Mucosa of gallbladder (tissue), 1 donor: ENCODE measurements around the gene HMGXB3. TPM values are rescaled to one million over a fixed set of nuclear protein-coding genes. Genes with fewer than 3 reads are reported as not detected.
A peak's percentile ranks its signal among the peaks of the same experiment; 100 is the strongest.
"Not testable (repeated sequence)": the region's sequence is repeated elsewhere in the genome, so short reads cannot be mapped to it uniquely, and the experiment has no call there.

ENCODE experiments used
- DNase-seq: peaks from one replicate; pipeline ENCODE4 v3.0.0-alpha.2; 2020; ENCODE audit warnings: low spot score
- total RNA-seq: library from RNA; stranded (reverse); gene quantifications from one replicate; pipeline ENCODE4 v1.2.1, GENCODE V29; 2021
- donor health status: DM: no; HTN: no; CAD: no.

HMGXB3 gene
- total RNA-seq, 1 donor from 2014 or later, result 29.6 TPM

DNA sequence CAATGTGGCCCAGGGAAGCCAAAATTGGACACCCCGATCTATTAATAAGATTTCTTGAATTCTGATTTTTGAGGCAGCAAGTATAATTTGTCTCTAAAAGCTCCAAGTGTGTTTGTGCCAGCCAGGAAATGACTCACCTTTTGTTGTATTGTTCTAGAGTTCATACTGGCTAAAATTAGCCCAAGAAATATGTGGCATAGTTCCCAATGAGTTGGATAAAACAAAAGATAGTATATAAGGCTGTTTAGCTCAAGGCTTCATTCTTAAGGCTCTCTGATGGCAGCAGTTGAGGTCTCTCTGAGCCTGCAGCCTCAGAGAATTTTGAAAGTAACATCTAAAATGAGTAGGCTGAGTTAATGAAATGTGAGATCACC, 21.6 kb downstream of the HMGXB3 start:
- peak; percentile 12 for DNase-seq

DNA sequence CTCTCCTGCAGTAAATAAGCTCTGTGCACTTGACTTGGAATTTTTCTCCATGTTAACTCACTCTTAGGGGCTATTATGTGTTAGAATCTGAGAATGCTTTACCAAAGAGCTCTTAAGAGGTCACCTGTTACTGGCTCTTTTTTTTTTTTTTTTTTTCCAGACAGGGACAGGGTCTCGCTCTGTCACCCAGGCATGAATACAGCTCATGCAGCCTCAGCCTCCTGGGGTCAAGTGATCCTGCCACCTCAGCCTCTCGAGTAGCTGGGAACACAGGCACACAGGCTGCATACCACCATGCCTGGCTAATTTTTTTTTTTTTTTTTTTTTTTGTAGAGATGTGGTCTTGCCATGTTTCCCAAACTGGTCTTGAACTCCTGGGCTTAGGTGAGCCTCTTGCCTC, 22.1 kb downstream of the HMGXB3 start:
- DNase-seq, result no peak

DNA sequence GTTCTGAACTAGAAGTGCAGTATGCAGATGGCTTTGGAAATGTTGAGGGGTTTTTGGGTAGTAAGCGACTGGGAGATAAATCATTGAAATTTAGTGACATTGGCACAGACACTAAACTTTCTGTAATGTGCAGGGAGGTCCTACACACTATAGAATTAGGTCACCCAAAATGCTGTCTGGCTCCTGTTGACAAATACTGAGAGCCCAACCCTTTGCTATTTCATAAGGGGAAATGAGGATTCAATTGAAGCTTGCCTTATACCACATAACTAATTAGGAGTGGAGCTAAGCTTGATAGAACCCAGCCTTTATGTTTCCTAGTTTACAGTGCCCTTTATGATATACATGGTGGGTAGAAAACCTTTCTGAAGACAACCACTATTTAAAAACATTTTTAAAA, 22.6 kb downstream of the HMGXB3 start:
- no peak for DNase-seq

DNA sequence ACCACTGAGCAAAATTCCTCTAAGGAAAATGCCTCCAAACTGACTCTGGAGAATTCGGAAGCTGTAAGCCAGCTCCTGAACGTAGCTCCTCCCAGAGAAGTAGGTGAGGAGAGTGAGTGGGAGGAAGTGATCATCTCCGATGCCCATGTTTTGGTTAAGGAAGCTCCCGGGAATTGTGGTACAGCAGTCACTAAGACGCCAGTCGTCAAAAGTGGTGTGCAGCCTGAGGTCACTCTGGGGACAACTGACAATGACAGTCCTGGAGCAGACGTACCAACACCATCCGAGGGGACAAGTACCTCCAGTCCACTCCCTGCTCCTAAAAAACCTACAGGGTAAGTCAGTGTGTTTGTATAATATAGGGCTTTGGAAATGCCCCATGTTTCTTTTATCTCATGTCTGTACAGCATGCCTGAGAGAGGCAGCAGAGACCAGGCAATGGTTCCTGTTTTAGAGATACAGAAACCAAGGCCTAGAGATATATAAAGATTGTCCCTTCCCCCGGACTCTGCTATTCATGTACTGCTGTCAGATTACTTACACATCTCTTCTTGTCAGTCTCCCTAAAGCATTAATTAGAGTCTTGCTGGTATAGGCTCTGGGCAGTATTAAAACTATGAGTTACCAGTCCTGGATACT, 23.9 kb downstream of the HMGXB3 start:
- DNase-seq, result no peak

DNA sequence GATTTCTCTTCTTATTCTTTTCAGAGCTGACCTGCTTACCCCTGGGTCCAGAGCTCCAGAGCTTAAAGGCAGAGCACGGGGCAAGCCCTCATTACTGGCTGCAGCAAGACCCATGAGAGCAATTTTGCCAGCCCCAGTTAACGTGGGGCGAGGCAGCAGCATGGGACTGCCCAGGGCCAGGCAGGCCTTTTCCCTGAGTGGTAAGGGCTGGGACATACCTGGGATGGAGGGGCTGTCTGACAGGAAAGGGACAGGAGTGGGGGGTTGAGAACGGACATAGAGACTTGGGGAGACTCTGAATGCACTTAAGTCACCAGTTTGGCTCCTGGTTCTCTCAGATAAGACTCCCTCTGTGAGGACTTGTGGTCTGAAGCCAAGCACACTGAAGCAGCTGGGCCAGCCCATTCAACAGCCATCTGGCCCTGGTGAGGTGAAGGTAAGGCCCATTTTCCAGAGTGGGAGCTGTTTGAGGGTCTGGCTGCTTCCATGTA, 26.2 kb downstream of the HMGXB3 start:
- no peak for DNase-seq

DNA sequence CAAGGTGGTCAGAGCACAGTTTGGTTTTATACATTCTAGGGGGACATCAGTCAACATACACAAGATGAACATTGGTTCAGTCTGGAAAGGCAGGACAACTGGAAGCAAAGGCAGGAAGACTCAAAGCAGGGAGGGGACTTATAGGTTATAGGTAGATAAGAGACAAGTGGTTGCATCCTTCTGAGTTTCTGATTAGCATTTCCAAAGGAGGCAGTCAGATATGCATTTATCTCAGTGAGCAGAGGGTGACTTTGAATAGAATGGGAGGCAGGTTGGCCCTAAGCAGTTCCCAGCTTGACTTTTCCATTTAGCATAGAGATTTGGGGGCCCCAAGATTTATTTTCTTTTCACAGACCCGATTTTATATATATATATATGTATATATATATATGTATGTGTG, 27.5 kb downstream of the HMGXB3 start:
- DNase-seq, result not testable (repeated sequence)

DNA sequence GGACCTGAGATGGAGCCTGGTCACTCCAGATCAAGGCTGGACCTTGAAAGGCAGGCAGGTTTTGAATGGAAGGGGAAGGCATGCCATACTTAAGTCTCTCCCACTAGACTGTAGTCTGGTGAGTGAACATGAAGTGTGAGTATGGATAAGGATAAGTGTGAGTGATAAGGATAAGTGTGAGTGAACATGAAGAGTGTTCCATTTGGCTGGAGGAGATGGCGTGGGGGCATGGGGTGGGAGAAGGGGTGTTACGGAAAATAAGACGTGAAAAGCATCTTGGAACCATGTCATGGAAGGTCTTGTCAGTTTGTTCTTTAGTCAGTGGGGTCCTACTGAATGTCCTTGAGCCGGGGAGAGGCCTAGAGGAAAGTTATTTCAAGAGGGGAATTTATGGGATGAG, 32.8 kb downstream of the HMGXB3 start:
- no peak for DNase-seq

DNA sequence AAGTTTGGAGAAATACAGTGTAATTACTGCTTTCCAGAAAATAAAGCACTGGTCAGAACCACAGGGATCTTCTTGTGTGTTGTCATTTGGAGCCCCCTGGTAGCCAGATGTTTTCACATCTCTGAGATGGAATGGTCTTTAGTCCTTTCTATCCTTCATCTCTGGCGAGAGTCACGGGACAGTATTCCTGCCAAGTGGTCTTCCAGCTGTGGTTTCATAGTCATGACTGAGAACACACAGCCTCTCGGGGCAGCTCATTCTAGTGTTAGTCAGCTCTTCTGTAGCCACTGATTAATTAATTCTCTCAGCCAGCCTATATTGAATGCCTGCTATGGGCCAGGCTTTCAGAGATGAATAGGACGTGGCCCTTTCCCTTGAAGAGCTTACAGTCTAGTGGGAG, 34.1 kb downstream of the HMGXB3 start:
- DNase-seq, result no peak

DNA sequence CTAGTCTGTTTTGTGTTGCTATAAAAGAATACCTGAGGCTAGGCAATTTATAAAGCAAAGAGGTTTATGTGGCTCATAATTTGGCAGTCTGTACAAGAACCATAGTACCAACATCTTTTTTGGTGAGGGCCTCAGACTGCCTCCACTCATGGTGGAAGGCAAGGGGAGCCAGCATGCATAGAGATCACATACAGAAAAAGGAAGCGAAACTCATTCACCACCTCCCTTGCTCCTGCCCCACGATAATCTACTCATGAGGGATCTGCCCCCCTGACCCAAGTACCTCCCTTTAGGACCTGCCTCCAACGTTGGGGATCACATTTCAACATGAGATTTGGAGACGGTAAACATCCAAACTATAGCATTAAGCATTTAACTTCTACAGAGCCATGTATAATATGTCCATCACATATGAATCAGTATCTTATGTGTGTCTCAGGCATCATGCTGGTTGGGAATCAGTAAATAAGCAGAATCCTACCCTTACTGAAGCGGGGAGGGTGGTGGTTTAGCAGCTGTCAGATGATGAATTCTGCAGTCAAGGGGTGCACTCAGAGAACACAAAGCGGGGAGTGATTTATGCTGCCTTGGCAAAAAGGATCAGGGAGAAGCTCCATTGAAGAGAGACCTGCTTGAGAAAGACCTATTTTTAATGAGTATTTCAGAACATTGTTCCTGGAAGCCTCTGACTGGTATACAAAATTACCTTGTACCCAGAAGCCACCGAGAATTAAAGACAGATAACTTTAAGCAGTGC, 34.8 kb downstream of the HMGXB3 start:
- DNase-seq, result no peak

DNA sequence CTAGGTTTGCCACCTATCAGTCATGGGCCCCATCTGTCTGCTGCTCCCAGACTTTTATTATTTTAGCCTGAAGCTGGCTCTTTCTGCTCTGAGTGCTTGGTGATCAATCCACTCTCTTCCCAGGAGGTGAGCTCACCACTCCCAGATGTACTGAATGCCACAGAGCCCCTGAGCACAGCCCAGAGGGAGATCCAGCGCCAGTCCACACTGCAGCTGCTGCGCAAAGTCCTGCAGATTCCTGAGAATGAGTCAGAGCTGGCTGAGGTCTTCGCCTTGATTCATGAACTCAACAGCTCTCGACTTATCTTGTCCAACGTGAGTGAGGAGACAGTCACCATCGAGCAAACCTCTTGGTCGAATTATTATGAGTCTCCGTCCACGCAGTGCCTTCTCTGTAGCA, 36.0 kb downstream of the HMGXB3 start:
- peak; percentile 33 for DNase-seq

DNA sequence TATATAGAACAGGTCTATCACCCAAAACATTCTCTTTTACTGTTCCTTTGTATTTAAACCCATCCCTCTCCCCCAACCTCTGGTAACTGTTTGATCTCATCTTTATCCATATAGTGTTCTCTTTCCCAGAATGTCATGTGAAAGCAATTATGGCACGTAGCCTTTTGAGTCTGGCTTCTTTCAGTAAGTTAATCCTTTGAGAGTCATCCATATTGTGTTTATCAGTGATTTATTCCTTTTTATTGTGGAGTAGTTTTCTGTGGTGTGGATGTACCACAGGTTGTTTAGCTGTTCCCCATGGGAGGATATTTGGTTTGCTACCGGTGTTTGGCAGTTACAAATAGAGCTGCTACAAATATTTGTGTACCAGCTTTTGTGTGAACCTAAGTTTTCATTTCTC, 38.0 kb downstream of the HMGXB3 start:
- no peak for DNase-seq

DNA sequence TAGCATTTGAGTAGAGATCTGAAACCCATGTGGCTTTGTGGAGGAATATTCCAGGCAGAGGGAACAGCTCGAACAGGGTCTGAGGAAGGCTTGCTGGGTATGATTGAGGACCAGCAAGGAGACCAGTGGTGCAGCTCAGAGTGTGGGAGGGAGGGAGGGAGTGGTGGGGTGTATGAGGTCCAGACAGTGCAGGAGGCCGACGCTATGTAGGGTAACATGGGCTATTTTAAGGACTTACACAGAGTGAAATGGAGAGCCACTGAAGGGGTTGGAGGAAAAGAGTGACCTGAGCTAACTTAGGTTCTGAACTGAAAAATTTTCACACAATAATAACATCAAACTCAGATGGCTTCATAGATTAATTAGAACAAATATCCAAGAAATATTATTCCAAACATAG, 41.9 kb downstream of the HMGXB3 start:
- no peak for DNase-seq

DNA sequence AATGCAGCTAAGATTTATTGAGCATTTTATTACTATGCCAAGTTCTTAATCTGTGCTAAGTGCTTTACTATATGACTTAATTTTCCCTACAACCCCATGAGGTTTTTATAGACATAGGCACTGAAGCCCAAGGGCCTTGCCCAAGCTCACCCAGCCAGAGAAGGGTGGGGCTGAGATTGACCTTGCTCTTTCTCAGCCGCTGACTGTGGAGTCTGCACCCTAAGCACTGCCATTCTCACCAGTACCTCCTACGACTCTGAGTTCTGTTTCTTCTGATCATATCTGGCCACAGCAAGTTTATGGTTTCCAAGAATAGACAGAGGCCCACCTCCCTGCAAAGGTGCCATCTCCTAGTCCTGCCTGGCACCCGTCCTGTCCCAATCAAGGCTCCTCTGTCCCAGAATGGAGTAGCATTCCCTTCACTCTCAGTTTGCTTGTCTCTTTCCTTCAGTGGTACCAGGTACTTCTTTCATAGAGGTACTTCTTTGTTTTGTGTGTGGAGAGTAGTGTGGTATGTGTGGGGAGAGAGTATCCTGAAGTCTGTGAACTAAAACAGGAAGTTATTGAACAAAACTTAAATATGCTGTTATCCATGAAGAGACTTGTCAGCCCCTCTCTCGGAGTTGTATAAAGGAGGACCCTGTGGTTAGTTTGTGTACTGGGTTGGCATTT, 43.3 kb downstream of the HMGXB3 start:
- no peak for DNase-seq

DNA sequence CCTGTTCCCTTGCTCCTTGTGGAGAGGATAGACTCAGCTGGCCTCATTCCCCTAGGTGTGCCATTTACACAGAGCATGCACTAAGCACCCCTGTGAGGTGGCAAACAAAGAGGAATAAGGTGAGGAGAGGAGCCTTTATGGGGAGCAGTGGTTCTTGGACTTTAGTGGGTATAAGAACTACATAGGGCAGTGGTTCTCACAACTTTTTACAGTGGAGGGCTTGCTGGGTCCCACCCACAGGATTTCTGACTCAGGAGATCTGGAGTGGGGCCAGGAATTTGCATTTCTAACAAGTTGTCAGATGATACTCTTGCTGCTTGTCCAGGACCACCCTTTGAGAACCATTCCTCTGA, 43.8 kb downstream of the HMGXB3 start:
- no peak for DNase-seq

DNA sequence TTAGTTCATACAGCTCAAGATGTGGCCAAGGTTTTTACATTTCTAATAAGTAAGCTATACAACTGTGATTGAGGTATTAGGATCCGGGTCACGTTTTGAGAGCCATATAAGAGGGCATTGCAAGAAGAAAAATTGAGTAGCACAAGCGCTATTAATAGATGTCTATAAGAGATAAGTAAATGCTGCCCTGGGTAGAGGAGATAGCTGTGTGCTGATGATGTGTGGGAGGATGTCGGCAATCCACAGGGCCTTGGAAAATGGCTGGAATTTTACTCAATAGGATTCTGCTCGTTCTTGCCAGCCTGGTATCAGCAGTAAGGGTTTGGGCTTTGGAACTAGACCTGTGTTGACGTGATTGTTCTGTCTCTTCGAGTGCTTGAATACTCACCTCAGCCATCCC, 44.2 kb downstream of the HMGXB3 start:
- no peak for DNase-seq

DNA sequence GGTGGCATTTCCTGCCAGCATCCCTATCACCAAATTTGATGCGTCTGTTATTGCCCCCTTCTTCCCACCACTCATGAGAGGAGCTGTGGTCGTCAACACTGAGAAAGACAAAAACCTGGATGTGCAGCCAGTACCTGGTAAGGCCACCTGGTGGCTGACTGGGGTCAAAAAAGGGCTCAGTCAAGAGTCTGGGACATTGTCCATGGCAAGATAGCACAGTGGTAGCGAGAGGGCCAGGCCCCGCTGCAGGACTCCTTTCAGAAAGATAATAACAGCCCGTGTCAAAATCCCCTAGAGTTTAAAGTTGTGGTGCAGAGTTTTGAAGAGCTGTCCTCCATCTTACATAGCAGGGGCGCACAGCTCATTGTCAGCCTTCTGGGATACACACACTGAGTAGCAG, 45.0 kb downstream of the HMGXB3 start:
- no peak for DNase-seq

DNA sequence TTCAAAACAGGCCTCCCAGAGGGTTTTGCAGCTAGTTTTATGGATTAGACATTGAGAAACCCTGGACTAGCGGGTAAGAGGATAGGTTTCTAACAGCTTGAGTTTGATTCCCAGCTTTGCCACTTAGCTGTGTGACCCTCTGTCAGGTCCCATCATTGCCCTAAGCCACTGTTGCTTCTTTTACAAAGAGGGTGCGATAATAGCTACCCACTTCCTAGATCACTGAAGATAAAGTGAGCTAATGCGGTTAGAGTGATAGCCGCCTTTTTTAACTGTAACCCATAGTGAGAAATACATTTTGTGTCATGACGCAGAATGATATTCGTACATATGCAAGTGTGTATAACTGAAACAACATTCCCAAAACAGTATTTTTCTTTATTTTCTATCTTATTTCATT, 45.5 kb downstream of the HMGXB3 start:
- DNase-seq, result no peak

DNA sequence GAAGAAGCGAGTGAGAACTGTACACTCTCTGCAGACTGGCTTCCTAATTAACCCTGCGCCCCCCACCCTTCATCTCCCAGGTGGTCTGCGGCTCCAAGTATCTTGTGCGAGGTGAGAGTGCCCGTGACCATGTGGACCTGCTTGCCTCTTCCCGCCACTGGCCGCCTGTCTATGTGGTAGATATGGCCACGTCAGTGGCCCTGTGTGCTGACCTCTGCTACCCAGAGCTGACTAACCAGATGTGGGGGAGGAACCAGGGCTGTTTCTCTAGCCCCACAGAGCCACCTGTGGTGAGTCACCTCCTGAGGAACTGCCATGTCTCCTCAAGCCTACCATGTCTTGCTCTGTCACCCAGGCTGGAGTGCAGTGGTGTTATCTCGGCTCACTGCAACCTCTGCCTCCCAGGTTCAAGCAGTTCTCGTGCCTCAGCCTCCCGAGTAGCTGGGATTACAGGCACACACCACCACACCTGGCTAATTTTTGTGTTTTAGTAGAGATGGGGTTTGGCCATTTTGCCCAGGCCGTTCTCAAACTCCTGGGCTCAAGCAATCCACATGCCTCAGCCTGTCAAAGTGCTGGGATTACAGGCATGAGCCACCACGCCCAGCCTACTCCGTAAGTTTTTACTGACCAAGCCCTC, 49.8 kb downstream of the HMGXB3 start:
- DNase-seq, result not testable (repeated sequence)

DNA sequence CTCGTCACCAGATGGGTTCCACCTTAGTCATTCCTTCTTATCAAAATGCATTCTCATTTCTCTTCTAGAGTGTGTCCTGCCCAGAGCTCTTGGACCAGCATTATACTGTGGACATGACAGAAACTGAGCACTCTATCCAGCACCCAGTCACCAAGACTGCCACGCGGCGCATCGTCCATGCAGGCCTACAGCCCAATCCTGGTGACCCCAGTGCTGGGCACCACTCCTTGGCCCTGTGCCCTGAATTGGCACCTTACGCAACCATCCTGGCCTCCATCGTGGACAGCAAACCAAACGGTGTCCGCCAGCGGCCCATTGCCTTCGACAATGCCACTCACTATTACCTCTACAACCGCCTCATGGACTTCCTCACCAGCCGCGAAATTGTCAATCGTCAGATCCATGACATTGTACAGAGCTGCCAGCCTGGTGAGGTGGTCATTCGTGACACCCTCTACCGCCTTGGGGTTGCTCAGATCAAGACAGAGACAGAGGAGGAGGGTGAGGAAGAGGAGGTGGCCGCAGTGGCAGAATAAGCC, 51.2 kb downstream of the HMGXB3 start:
- DNase-seq, result no peak

DNA sequence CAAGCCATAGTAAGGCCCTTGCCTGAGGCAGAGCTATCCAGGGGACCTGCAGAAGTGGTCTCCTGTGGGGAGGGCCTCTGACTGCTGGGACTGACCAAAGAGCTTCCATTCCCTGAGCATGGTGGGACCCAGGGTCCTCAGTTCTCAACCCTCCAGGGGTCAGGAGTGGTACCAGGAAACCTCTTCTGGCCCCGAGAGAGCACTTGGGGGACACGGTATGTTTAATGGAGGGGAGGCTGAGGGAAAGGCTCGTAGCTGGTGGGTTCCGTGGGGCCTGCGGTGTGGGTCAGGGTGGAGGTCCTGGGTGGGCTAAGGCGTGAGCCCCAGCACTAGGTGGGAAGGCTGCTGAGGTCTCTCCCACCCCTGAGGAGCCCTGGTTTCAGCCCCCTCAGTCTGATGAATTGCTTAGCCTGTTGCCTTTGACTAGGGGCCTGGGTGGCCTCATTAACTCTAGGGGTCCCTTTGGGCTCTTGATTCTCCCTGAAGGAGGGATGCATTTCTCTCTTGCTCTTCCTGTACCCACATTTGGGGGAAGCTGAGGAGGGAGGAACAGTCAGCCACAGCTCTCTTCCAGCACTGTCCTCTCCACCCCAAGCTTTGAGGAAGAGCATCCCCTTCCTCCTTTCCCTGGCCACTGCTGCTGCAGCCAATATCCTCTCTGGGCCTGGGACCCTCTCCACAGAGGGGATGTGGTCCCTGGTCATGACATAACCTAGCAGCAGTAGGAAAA, 51.9 kb downstream of the HMGXB3 start:
- no peak for DNase-seq

DNA sequence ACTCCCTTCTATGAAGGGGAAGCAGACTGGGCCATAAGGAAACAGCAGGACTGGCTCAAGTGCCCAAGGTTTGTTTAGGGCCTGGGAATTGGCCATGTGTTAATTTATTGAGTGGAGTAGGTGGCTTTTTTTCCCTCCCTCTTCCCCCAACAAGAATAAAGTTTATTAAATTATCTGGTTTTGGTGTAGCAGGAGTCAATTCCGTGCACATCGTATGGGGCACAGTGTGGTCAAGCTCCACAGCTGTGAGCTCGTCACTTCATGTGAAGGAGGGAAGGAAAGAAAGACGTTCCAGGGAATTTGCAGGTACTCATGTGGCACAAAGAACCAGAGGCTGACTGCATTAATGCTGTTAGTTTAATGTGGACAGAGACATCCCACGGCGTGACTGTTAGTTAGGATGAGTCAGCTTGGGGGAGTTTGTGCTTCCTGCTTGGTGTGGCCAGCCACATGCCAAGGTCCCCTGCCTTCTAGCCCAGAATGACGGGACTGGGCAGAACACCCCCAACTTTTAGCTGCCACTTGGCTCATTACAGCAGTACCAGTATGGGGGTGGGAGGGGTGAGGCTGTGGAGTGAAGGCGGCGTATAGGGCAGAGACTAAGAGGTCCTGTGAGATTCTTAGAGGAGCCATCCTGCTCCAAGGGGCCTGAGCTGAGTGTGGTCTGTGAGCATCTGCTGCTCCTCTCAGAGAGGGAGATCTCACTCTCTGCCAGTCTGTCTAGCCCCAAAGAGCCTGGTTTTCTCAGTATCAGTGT, 52.6 kb downstream of the HMGXB3 start:
- no peak for DNase-seq
